ENCODE results near the gene NAA38.
A peak's percentile ranks its signal among the peaks of the same experiment; 100 is the strongest.

DNA sequence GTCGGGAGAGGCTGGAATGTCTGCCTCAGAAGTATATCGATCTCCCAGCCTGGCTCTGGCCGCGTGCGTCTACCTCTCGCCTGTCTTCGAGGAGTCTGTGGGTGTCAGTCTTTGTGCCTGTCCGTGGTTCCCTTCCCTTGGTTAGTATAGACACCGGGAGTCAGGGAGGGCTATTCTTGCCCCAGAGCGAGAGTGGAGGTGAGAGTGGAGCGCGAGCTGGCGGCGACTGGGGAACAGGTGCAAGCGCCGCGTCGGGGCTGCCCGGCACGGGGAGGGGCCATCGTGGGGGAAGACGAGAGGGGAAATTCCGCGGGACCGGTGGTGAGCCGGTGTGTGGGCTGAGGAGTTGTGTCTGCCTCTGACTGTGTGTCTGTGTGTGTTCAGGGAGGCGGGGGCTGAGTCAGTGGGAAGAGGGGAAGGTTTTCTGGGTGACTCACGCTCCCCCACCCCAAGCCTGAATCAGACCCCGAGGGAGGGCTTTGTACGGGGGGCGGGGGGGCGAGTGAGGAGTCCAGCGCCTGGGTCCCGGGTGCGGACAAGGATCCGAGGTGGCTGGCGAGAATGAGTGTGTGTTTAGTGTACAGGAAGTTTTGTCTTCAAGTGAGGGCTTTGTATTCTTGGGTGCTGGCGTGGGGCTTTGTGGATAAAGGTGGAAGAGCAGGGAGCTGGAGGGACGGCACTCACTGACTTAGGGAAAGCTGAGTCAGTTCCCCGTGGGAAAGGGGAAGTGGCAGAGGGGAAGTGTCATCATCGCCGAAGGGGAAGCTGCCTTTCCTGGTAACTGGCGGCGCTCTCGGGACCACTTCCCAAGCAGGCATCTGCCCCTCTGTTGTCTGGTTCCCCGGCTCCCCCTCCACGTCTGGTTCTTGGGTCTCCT, 14.7 kb downstream of the NAA38 start:
- TF ChIP-seq EZH2phosphoT487 (IDR thresholded peaks at IDR 0.05; ENCODE audit: unreplicated experiment) = no peak
- TF ChIP-seq, protein P1, sequence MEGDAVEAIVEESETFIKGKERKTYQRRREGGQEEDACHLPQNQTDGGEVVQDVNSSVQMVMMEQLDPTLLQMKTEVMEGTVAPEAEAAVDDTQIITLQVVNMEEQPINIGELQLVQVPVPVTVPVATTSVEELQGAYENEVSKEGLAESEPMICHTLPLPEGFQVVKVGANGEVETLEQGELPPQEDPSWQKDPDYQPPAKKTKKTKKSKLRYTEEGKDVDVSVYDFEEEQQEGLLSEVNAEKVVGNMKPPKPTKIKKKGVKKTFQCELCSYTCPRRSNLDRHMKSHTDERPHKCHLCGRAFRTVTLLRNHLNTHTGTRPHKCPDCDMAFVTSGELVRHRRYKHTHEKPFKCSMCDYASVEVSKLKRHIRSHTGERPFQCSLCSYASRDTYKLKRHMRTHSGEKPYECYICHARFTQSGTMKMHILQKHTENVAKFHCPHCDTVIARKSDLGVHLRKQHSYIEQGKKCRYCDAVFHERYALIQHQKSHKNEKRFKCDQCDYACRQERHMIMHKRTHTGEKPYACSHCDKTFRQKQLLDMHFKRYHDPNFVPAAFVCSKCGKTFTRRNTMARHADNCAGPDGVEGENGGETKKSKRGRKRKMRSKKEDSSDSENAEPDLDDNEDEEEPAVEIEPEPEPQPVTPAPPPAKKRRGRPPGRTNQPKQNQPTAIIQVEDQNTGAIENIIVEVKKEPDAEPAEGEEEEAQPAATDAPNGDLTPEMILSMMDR (conservative IDR thresholded peaks at IDR 0.05; ENCODE audit: low read depth in 2 of 2) = no peak
- peak; percentile 59 for TF ChIP-seq EZH2 (IDR thresholded peaks at IDR 0.05; ENCODE audit: low read depth, unreplicated experiment)
- 0 out of 2 replicates have a peak, but pooled peaks have one; percentile 17 for TF ChIP-seq CREB1 (CRISPR knock-in tag; IDR thresholded peaks at IDR 0.05; ENCODE audit: low read depth)
- TF ChIP-seq POLR2AphosphoS5 (IDR thresholded peaks at IDR 0.05; ENCODE audit: low read depth) = no peak
- TF ChIP-seq, protein P2, sequence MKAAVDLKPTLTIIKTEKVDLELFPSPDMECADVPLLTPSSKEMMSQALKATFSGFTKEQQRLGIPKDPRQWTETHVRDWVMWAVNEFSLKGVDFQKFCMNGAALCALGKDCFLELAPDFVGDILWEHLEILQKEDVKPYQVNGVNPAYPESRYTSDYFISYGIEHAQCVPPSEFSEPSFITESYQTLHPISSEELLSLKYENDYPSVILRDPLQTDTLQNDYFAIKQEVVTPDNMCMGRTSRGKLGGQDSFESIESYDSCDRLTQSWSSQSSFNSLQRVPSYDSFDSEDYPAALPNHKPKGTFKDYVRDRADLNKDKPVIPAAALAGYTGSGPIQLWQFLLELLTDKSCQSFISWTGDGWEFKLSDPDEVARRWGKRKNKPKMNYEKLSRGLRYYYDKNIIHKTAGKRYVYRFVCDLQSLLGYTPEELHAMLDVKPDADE (IDR thresholded peaks at IDR 0.05) = no peak
- TF ChIP-seq, protein P3, sequence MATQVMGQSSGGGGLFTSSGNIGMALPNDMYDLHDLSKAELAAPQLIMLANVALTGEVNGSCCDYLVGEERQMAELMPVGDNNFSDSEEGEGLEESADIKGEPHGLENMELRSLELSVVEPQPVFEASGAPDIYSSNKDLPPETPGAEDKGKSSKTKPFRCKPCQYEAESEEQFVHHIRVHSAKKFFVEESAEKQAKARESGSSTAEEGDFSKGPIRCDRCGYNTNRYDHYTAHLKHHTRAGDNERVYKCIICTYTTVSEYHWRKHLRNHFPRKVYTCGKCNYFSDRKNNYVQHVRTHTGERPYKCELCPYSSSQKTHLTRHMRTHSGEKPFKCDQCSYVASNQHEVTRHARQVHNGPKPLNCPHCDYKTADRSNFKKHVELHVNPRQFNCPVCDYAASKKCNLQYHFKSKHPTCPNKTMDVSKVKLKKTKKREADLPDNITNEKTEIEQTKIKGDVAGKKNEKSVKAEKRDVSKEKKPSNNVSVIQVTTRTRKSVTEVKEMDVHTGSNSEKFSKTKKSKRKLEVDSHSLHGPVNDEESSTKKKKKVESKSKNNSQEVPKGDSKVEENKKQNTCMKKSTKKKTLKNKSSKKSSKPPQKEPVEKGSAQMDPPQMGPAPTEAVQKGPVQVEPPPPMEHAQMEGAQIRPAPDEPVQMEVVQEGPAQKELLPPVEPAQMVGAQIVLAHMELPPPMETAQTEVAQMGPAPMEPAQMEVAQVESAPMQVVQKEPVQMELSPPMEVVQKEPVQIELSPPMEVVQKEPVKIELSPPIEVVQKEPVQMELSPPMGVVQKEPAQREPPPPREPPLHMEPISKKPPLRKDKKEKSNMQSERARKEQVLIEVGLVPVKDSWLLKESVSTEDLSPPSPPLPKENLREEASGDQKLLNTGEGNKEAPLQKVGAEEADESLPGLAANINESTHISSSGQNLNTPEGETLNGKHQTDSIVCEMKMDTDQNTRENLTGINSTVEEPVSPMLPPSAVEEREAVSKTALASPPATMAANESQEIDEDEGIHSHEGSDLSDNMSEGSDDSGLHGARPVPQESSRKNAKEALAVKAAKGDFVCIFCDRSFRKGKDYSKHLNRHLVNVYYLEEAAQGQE (IDR thresholded peaks at IDR 0.05; ENCODE audit: unreplicated experiment) = no peak
- no peak for TF ChIP-seq ZNF331 (CRISPR knock-in tag; IDR thresholded peaks at IDR 0.05; ENCODE audit: low read depth)
- no peak for TF ChIP-seq JUNB (IDR thresholded peaks at IDR 0.05; ENCODE audit: unreplicated experiment)
- TF ChIP-seq, protein P4, sequence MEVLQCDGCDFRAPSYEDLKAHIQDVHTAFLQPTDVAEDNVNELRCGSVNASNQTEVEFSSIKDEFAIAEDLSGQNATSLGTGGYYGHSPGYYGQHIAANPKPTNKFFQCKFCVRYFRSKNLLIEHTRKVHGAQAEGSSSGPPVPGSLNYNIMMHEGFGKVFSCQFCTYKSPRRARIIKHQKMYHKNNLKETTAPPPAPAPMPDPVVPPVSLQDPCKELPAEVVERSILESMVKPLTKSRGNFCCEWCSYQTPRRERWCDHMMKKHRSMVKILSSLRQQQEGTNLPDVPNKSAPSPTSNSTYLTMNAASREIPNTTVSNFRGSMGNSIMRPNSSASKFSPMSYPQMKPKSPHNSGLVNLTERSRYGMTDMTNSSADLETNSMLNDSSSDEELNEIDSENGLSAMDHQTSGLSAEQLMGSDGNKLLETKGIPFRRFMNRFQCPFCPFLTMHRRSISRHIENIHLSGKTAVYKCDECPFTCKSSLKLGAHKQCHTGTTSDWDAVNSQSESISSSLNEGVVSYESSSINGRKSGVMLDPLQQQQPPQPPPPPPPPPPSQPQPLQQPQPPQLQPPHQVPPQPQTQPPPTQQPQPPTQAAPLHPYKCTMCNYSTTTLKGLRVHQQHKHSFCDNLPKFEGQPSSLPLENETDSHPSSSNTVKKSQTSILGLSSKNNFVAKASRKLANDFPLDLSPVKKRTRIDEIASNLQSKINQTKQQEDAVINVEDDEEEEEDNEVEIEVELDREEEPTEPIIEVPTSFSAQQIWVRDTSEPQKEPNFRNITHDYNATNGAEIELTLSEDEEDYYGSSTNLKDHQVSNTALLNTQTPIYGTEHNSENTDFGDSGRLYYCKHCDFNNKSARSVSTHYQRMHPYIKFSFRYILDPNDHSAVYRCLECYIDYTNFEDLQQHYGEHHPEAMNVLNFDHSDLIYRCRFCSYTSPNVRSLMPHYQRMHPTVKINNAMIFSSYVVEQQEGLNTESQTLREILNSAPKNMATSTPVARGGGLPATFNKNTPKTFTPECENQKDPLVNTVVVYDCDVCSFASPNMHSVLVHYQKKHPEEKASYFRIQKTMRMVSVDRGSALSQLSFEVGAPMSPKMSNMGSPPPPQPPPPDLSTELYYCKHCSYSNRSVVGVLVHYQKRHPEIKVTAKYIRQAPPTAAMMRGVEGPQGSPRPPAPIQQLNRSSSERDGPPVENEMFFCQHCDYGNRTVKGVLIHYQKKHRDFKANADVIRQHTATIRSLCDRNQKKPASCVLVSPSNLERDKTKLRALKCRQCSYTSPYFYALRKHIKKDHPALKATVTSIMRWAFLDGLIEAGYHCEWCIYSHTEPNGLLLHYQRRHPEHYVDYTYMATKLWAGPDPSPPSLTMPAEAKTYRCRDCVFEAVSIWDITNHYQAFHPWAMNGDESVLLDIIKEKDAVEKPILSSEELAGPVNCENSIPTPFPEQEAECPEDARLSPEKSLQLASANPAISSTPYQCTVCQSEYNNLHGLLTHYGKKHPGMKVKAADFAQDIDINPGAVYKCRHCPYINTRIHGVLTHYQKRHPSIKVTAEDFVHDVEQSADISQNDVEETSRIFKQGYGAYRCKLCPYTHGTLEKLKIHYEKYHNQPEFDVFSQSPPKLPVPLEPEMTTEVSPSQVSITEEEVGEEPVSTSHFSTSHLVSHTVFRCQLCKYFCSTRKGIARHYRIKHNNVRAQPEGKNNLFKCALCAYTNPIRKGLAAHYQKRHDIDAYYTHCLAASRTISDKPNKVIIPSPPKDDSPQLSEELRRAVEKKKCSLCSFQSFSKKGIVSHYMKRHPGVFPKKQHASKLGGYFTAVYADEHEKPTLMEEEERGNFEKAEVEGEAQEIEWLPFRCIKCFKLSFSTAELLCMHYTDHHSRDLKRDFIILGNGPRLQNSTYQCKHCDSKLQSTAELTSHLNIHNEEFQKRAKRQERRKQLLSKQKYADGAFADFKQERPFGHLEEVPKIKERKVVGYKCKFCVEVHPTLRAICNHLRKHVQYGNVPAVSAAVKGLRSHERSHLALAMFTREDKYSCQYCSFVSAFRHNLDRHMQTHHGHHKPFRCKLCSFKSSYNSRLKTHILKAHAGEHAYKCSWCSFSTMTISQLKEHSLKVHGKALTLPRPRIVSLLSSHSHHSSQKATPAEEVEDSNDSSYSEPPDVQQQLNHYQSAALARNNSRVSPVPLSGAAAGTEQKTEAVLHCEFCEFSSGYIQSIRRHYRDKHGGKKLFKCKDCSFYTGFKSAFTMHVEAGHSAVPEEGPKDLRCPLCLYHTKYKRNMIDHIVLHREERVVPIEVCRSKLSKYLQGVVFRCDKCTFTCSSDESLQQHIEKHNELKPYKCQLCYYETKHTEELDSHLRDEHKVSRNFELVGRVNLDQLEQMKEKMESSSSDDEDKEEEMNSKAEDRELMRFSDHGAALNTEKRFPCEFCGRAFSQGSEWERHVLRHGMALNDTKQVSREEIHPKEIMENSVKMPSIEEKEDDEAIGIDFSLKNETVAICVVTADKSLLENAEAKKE (CRISPR knock-in tag; IDR thresholded peaks at IDR 0.05) = no peak
- no peak for TF ChIP-seq ZNF114 (CRISPR knock-in tag; IDR thresholded peaks at IDR 0.05)
- no peak for TF ChIP-seq STAT1 (IDR thresholded peaks at IDR 0.05; ENCODE audit: unreplicated experiment)
- TF ChIP-seq NANOG (IDR thresholded peaks at IDR 0.05; ENCODE audit: borderline replicate concordance) = no peak
